BJ (cell line): ENCODE results near the gene ECT2. TPM values are rescaled to one million over a fixed set of nuclear protein-coding genes. Genes with fewer than 3 reads are reported as not detected.

Experiments
- CTCF ChIA-PET: fragments of 350-600 bp; formaldehyde crosslinking; extraction: SDS; loops from one replicate; lab custom pipeline; 2021; ENCODE audit warnings: antibody characterized with exemption, inconsistent platforms; lab: Yijun Ruan, JAX
- POLR2A ChIA-PET: fragments of 300-600 bp; sonication (Branson Sonifier 250); formaldehyde crosslinking; extraction: SDS; loops from one replicate; lab custom pipeline; 2021; ENCODE audit warnings: antibody characterized with exemption; lab: Charles Lee
- DNase-seq: peaks from one replicate; pipeline ENCODE4 v3.0.0-alpha.2; 2011; ENCODE audit warnings: low read depth
- H3K27me3 ChIP-seq: 2 replicates; pipeline ENCODE4 v1.6.0; 2011; ENCODE audit warnings: low read length; ENCODE audit not compliant: control insufficient read depth, insufficient read depth
- H3K36me3 ChIP-seq: 2 replicates; pipeline ENCODE4 v1.5.1; 2011; ENCODE audit warnings: low read length; ENCODE audit not compliant: control insufficient read depth, insufficient read depth
- H3K4me3 ChIP-seq: 2 replicates; pipeline ENCODE4 v1.5.1; 2011; ENCODE audit warnings: low read depth, mild to moderate bottlenecking, control low read depth, low read length
- polyA plus RNA-seq: library from polyadenylated mRNA; depleted of rRNA; stranded (reverse); fragments of >200 nt; gene quantifications from 2 replicates; pipeline ENCODE4 v1.2.3, GENCODE V29; 2011
- TF ChIP-seq, protein P1 (sequence below): IDR thresholded peaks from 2 replicates; pipeline ENCODE4 v1.5.1; 2011; ENCODE audit warnings: low read depth, mild to moderate bottlenecking, control low read depth, inconsistent platforms, low read length, moderate library complexity; ENCODE audit not compliant: insufficient read depth

Gene ECT2
- polyA plus RNA-seq, 1 experiment = 15.3 TPM

DNA sequence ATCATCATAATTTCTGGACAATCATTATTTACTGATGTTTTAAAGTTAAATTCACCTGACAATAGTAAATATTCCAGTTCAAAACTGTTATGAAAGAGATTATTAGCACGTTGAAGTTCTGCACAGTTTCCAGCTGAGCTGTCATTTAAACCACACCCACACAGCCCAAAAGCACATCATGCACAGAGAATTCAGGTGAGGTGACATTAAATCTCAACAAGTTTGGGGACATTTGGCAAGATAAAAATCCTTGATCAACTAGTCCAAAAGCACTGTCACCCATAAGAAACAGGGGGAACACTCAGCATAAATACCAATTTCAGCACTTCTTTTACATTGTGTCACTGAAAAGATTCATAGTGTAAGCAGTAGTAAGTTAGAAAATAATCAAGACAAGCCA lies 46.5 kb upstream of the ECT2 start:
- Histone ChIP-seq H3K4me3 (no peak overlapping the region), H3K36me3 (0 out of 2 replicates have a peak, but pooled peaks cover 1% of the 10 kb centered on the region), H3K27me3 (no peaks in the 10 kb centered on the region)
- ChIA-PET POLR2A (no interaction called here), CTCF (interaction anchor here (0.7 to 2.1 kb wide), 2 partner anchors 31 to 37 kb away, joined by 3 to 9 read pairs; no protein-coding TSS in a partner anchor)
- TF ChIP-seq, protein P1, sequence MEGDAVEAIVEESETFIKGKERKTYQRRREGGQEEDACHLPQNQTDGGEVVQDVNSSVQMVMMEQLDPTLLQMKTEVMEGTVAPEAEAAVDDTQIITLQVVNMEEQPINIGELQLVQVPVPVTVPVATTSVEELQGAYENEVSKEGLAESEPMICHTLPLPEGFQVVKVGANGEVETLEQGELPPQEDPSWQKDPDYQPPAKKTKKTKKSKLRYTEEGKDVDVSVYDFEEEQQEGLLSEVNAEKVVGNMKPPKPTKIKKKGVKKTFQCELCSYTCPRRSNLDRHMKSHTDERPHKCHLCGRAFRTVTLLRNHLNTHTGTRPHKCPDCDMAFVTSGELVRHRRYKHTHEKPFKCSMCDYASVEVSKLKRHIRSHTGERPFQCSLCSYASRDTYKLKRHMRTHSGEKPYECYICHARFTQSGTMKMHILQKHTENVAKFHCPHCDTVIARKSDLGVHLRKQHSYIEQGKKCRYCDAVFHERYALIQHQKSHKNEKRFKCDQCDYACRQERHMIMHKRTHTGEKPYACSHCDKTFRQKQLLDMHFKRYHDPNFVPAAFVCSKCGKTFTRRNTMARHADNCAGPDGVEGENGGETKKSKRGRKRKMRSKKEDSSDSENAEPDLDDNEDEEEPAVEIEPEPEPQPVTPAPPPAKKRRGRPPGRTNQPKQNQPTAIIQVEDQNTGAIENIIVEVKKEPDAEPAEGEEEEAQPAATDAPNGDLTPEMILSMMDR = no peak
- no peak for DNase-seq

DNA sequence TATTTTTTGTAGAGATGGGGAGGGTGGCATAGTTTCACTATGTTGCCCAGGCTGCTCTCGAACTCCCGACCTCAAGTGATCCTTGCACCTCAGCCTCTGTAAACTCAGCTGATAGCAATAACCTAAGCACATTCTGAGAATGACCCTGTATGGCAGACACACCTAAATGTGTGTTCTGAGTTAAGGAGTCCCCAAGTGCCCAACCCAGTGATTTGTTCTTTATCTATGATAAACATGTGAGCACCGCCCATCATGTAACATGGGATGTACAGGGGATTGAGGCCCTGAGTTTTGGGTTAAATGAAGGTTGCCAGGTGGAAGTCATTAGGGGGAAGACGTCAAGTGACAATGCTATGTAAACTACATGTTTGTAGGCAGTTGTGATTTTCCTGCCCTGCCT lies 45.4 kb upstream of the ECT2 start:
- Histone ChIP-seq H3K27me3 (no peaks in the 10 kb centered on the region), H3K36me3 (0 out of 2 replicates have a peak, but pooled peaks cover 1% of the 10 kb centered on the region), H3K4me3 (no peak overlapping the region)
- ChIA-PET POLR2A (no interaction called here), CTCF (interaction anchor here (1.6 kb wide), 1 partner anchor 8 kb away, joined by 6 read pairs; no protein-coding TSS in a partner anchor)
- no peak for DNase-seq
- TF ChIP-seq, protein P1 = no peak

DNA sequence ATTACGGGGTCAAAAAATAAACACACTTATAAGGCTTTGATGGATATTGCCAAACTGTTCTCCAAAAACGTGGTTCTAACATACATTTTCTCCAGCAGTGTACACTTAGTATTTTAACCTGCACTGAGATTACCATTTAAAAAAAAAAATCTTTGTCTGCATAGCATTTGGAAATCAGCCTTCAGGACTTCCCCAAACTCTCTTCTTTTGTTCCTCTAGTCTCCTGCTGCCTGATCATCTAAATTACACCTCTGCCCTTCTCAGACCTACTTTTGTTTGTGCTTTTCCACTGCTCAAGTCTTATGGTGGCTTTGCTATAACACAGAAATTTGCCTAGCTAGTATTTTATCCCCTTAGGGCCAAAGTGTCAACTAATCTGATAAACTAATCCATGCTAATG lies 43.5 kb upstream of the ECT2 start:
- POLR2A ChIA-PET = no interaction called here
- no peak for DNase-seq
- CTCF ChIA-PET = interaction anchor here (1.6 to 2.1 kb wide), 2 partner anchors 10 to 34 kb away, joined by 6 to 9 read pairs; no protein-coding TSS in a partner anchor
- Histone ChIP-seq H3K36me3 (0 out of 2 replicates have a peak, but pooled peaks cover 1% of the 10 kb centered on the region), H3K4me3 (no peak overlapping the region), H3K27me3 (no peaks in the 10 kb centered on the region)
- TF ChIP-seq, protein P1 = no peak

DNA sequence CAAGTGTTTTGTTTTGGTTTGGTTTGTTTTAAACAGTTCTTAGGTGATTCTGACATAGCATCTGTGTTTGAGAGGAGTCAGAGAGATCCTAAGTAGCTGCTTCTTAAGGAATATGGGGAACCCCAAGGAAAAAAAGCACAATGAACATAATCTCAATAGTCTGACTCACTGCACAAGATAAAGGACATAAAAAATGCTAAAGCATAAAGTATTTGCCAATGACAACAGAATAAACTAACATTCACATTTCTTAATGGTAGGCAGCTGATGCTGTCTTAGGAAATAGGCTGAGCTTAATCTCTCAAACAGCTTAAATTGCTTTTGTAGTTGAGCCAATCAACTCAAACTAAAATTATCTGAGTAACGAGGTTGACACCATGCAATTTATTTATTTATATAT lies 42.6 kb upstream of the ECT2 start:
- ChIA-PET CTCF (interaction anchor here (0.6 to 2.1 kb wide), 2 partner anchors 35 to 43 kb away, joined by 3 to 9 read pairs; partner anchors contain the start of gene ECT2), POLR2A (interaction anchor here (0.6 kb wide), 1 partner anchor 34 kb away, joined by 3 read pairs; no protein-coding TSS in a partner anchor)
- DNase-seq = peak; percentile 66
- Histone ChIP-seq H3K27me3 (no peaks in the 10 kb centered on the region), H3K4me3 (no peak overlapping the region), H3K36me3 (0 out of 2 replicates have a peak, but pooled peaks cover 1% of the 10 kb centered on the region)
- TF ChIP-seq, protein P1 = no peak

DNA sequence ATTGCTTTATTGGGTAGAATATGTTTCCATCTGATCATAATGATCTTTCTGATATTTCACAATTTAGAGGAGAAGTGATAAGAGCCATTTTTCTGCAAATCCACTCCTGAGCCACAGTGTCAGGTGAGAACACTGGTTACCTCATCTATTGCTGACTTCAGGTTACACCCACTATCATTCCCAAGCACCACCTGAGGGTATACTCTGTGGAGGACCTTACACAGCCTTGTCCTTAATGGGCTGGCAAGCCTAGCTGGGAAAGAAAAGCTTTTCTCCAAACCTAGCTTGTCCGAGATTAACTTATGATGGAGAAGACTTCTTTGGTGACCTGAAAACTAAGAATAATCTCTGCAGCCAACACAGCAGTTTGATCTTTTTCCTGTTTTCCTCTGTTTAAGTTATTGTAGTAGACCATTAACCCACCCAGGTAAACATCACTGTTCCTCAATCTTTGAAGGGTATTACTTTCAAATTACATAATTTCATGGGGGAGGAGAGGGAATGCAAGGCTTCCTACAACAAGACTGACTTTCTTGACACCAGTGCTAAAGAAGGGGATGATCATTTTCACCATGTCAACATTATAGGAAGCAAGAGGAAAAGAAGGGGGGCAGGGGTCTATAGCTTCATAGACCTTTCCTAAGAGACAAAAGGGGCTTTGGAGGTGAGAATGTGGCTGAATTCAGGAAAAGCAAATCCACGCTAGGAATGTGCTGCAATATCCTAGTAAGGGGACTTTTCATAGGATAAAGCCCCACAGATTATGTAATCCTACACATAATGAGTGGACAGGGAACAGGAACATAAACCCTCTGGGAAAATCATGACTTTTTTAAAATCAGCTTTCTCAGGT lies 41.4 kb upstream of the ECT2 start:
- no peaks in the 10 kb centered on the region for H3K27me3 ChIP-seq
- TF ChIP-seq, protein P1 = no peak
- ChIA-PET POLR2A (no interaction called here), CTCF (interaction anchor here (0.6 to 2.3 kb wide), 6 partner anchors 8 to 43 kb away, joined by 3 to 15 read pairs (median 10); partner anchors contain the start of gene ECT2)
- H3K36me3 ChIP-seq = 0 out of 2 replicates have a peak, but pooled peaks cover 1% of the 10 kb centered on the region
- peak overlapping the region; percentile 78 for H3K4me3 ChIP-seq
- DNase-seq = no peak
